Smooth muscle cell (in vitro differentiated cells): ENCODE measurements around the gene RNU7-1. TPM values are rescaled to one million over a fixed set of nuclear protein-coding genes. Genes with fewer than 3 reads are reported as not detected.

ENCODE experiments used
- DNase-seq: peaks from one replicate; lab custom pipeline; 2025; ENCODE audit not compliant: unreplicated experiment; lab: John Stamatoyannopoulos, UW
- H2AFZ ChIP-seq: fragments of 200-600 bp; sonication (generic); 2 replicates; pipeline ENCODE4 v1.6.0; 2016; ENCODE audit warnings: antibody characterized with exemption, low read depth, mild to moderate bottlenecking
- H3F3A ChIP-seq: fragments of 200-600 bp; sonication (generic); 2 replicates; pipeline ENCODE4 v1.6.0; 2017; ENCODE audit warnings: antibody characterized with exemption, low read depth
- H3K27ac ChIP-seq: fragments of 200-600 bp; sonication (generic); 2 replicates; pipeline ENCODE4 v1.5.1; 2016; ENCODE audit warnings: low read depth, mild to moderate bottlenecking
- H3K27me3 ChIP-seq: fragments of 200-600 bp; sonication (generic); 2 replicates; pipeline ENCODE4 v1.6.1; 2016; ENCODE audit warnings: low read depth, mild to moderate bottlenecking
- H3K36me3 ChIP-seq: fragments of 200-600 bp; sonication (generic); 2 replicates; pipeline ENCODE4 v1.5.1; 2016; ENCODE audit warnings: low read depth
- H3K4me1 ChIP-seq: fragments of 200-600 bp; sonication (generic); 2 replicates; pipeline ENCODE4 v1.5.1; 2016; ENCODE audit warnings: low read depth
- H3K4me2 ChIP-seq: fragments of 200-600 bp; sonication (generic); 2 replicates; pipeline ENCODE4 v1.6.0; 2016; ENCODE audit warnings: mild to moderate bottlenecking
- H3K4me3 ChIP-seq: fragments of 200-600 bp; sonication (generic); 2 replicates; pipeline ENCODE4 v1.5.1; 2016; ENCODE audit warnings: mild to moderate bottlenecking
- H3K79me2 ChIP-seq: fragments of 200-600 bp; sonication (generic); 2 replicates; pipeline ENCODE4 v1.6.0; 2016; ENCODE audit warnings: low read depth, mild to moderate bottlenecking
- H3K9ac ChIP-seq: fragments of 200-600 bp; sonication (generic); 2 replicates; pipeline ENCODE4 v1.6.0; 2016; ENCODE audit warnings: low read depth
- H3K9me3 ChIP-seq: fragments of 200-600 bp; sonication (generic); replicated peaks from 2 replicates; pipeline ENCODE4 v1.5.1; 2016; ENCODE audit warnings: low read depth
- H4K20me1 ChIP-seq: fragments of 200-600 bp; sonication (generic); 2 replicates; pipeline ENCODE4 v1.6.0; 2016; ENCODE audit warnings: low read depth
- whole genome bisulfite sequencing: methylation state at CpG from one replicate; pipeline ENCODE4 v1.1.7; 2016; ENCODE audit warnings: low lambda C conversion rate; 5-methylcytosine and 5-hydroxymethylcytosine counted together
- polyA plus RNA-seq: library from polyadenylated mRNA; unstranded; fragments of >200 nt; fragmentation: Nextera tagmentation; extraction: Ambion mirVana; gene quantifications from 2 replicates; pipeline ENCODE4 v1.2.1, GENCODE V29; 2016
- total RNA-seq: library from RNA; depleted of rRNA; stranded (reverse); fragments of >200 nt; gene quantifications from 2 replicates; pipeline ENCODE4 v1.2.3, GENCODE V29; 2014
- TF ChIP-seq, protein P1 (sequence below): fragments of 200-600 bp; sonication (generic); IDR thresholded peaks from 2 replicates; pipeline ENCODE4 v1.5.1; 2017; ENCODE audit warnings: borderline replicate concordance, mild to moderate bottlenecking, antibody characterized with exemption; ENCODE audit not compliant: insufficient read depth, poor library complexity, severe bottlenecking

The RNU7-1 gene
- total and polyA plus RNA-seq, 2 experiments from 2014 or later, result not detected

DNA sequence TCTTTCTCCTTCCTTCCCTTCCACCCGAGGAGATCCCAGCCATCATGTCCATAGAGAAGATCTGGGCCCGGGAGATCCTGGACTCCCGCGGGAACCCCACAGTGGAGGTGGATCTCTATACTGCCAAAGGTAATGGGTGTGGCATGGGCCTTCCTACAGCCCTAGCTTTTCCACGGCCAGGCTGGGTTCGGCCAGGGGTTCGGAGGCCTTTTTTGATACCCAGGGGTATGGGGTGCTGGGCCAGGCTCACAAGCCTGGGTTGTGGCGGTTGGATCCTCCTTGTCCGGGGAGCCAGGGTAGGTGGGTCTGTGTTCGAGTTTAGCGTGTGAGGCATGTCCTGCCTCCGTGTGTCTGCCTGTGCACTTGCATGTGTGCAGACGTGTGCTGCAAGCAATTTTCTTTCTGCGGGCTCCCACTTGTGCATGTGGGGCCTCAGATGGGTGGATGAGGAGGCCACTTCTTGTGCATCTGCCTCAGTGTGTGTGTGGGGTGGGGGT is 27.8 kb upstream of the RNU7-1 start:
- WGBS, result 80% methylated on average over 14 of the region's 14 CpGs
- no peaks in the 10 kb centered on the region for H3K9me3 ChIP-seq
- H3K79me2 ChIP-seq, result no peaks in the 10 kb centered on the region
- H3K4me1 ChIP-seq, result peaks cover 9% of the 10 kb centered on the region
- H3F3A ChIP-seq, result no peaks in the 10 kb centered on the region
- H3K4me3 ChIP-seq, result peak overlapping the region; percentile 87
- TF ChIP-seq, protein P1, sequence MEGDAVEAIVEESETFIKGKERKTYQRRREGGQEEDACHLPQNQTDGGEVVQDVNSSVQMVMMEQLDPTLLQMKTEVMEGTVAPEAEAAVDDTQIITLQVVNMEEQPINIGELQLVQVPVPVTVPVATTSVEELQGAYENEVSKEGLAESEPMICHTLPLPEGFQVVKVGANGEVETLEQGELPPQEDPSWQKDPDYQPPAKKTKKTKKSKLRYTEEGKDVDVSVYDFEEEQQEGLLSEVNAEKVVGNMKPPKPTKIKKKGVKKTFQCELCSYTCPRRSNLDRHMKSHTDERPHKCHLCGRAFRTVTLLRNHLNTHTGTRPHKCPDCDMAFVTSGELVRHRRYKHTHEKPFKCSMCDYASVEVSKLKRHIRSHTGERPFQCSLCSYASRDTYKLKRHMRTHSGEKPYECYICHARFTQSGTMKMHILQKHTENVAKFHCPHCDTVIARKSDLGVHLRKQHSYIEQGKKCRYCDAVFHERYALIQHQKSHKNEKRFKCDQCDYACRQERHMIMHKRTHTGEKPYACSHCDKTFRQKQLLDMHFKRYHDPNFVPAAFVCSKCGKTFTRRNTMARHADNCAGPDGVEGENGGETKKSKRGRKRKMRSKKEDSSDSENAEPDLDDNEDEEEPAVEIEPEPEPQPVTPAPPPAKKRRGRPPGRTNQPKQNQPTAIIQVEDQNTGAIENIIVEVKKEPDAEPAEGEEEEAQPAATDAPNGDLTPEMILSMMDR, result no peak
- peaks cover 38% of the 10 kb centered on the region for H4K20me1 ChIP-seq
- DNase-seq, result no peak
- H3K27me3 ChIP-seq, result no peaks in the 10 kb centered on the region
- no peak overlapping the region for H3K9ac ChIP-seq
- no peaks in the 10 kb centered on the region for H3K36me3 ChIP-seq
- peak overlapping the region; percentile 100 for H3K4me2 ChIP-seq
- H2AFZ ChIP-seq, result no peak overlapping the region
- H3K27ac ChIP-seq, result no peak overlapping the region

DNA sequence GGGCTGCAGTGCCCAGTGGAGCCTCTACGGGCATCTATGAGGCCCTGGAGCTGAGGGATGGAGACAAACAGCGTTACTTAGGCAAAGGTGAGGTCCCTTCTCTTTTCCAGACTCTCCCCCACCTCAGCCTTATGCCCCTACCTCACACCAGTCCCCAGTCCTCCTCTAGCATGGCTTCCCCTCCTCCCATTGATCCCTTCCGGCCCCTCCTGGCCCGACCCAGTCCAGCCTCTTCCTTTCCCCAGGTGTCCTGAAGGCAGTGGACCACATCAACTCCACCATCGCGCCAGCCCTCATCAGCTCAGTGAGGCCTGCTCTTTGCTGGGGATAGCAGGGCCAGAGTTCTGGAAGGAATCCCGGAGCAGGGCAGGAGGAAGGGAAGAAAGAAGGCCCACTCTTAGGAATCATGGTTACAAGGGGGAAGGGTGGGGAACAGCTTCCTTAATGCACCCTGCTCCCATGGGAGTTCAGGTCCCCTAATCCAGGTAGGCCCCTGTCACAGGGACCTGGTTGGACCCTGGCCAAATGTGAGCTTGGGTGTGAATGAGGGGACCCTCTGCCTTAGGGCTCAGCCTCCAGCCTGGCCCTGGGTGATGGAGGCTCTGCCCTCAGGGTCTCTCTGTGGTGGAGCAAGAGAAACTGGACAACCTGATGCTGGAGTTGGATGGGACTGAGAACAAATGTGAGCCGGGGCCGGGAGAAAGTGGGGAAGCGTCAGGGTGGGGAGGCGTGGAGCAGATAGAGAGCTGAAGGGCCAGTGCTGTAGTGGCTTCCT is 27.0 kb upstream of the RNU7-1 start:
- Histone ChIP-seq H3K9me3 (no peaks in the 10 kb centered on the region), H3K4me2 (peak overlapping the region; percentile 100), H3K4me1 (peaks cover 9% of the 10 kb centered on the region), H3K79me2 (no peaks in the 10 kb centered on the region), H3K4me3 (no peak overlapping the region), H3K36me3 (no peaks in the 10 kb centered on the region), H3K27ac (no peak overlapping the region), H3F3A (no peaks in the 10 kb centered on the region), H4K20me1 (peaks cover 38% of the 10 kb centered on the region), H2AFZ (no peak overlapping the region), H3K27me3 (no peaks in the 10 kb centered on the region), H3K9ac (no peak overlapping the region)
- TF ChIP-seq, protein P1, result no peak
- WGBS, result 96% methylated on average over 11 of the region's 11 CpGs
- no peak for DNase-seq

DNA sequence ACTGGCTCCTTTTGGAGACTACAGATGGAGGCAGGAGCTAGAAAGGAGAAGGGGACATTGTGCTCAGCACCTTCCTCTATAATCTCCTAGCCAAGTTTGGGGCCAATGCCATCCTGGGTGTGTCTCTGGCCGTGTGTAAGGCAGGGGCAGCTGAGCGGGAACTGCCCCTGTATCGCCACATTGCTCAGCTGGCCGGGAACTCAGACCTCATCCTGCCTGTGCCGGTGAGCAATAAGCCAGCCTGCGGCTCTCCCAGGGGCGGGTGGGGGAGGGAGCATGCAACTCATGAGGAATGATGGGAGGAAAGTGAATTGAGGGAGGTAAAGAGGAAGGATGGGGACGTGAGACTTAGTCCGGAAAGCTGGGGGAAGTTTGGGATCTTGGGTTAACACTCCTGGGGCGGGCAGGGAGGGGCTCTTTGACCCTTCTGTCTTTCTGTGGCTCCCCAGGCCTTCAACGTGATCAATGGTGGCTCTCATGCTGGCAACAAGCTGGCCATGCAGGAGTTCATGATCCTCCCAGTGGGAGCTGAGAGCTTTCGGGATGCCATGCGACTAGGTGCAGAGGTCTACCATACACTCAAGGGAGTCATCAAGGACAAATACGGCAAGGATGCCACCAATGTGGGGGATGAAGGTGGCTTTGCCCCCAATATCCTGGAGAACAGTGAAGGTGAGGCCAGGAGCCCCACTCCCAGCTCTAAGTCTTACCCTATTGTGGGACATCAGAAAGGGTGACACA is 26.0 kb upstream of the RNU7-1 start:
- Histone ChIP-seq H3K9me3 (no peaks in the 10 kb centered on the region), H4K20me1 (peaks cover 38% of the 10 kb centered on the region), H3F3A (peaks cover 2% of the 10 kb centered on the region), H3K4me1 (peaks cover 9% of the 10 kb centered on the region), H3K4me2 (no peak overlapping the region), H3K4me3 (no peak overlapping the region), H3K36me3 (no peaks in the 10 kb centered on the region), H3K27me3 (no peaks in the 10 kb centered on the region), H3K27ac (peak overlapping the region; percentile 19), H2AFZ (no peak overlapping the region), H3K79me2 (no peaks in the 10 kb centered on the region), H3K9ac (no peak overlapping the region)
- no peak for DNase-seq
- TF ChIP-seq, protein P1, result no peak
- WGBS, result 68% methylated on average over 11 of the region's 14 CpGs
